ENCODE results near the gene ANKRD50.

DNA sequence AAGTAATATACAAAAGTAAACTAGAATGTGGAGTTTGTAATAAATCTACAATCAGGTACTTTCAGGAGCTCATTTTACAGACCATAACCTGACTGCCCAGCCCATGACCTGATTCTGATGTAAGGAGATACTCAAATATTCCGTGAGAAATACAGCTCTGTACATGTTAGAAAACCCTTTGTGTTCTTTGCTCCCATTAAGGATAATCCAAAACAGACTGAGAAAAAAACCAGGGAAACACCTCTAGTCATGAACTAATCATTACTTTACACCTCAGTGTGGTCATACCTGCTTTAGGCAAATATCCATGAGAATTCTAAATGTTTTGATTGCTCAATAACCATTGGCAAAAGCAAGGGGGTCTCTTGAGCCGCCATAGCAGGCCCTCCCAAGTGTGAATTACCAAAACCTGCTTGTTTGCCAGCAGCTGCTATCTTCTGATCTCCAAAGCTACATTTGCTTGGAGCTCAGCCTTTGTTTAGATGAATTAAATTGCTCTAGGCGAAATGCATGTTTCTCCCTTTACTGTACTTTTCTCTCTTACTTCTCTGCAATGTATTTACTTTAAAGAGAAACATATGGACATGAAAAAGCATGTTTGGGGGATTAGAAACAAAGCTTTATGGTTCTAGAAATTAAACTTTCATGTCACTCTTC, 79.1 kb downstream of the ANKRD50 start:
- no peak for TF ChIP-seq POLR2A (IDR thresholded peaks at IDR 0.05; ENCODE audit: low read depth, low read length)
- TF ChIP-seq POLR2AphosphoS5 (IDR thresholded peaks at IDR 0.05; ENCODE audit: low read depth, low read length): no peak
- TF ChIP-seq TAF1 (IDR thresholded peaks at IDR 0.05; ENCODE audit: low read depth, low read length): no peak
- no peak for TF ChIP-seq SPI1 (IDR thresholded peaks at IDR 0.05; ENCODE audit: low read depth, low read length)
- TF ChIP-seq POU2F2 (IDR thresholded peaks at IDR 0.05; ENCODE audit: low read depth, low read length): no peak

Data from GM12891 (cell line).